NCI-H226 (cell line): ENCODE results near the gene COL7A1.
"Not testable (repeated sequence)": the region's sequence is repeated elsewhere in the genome, so short reads cannot be mapped to it uniquely, and the experiment has no call there.

Experiments used
- DNase-seq: peaks from one replicate; pipeline ENCODE4 v3.0.0-alpha.2; 2015

The COL7A1 gene

GRCh38 chr3:48560648-48561018 lies 34.5 kb downstream of the COL7A1 start:
- no peak for DNase-seq

GRCh38 chr3:48558493-48559134 lies 36.5 kb downstream of the COL7A1 start:
- DNase-seq: no peak

DNA sequence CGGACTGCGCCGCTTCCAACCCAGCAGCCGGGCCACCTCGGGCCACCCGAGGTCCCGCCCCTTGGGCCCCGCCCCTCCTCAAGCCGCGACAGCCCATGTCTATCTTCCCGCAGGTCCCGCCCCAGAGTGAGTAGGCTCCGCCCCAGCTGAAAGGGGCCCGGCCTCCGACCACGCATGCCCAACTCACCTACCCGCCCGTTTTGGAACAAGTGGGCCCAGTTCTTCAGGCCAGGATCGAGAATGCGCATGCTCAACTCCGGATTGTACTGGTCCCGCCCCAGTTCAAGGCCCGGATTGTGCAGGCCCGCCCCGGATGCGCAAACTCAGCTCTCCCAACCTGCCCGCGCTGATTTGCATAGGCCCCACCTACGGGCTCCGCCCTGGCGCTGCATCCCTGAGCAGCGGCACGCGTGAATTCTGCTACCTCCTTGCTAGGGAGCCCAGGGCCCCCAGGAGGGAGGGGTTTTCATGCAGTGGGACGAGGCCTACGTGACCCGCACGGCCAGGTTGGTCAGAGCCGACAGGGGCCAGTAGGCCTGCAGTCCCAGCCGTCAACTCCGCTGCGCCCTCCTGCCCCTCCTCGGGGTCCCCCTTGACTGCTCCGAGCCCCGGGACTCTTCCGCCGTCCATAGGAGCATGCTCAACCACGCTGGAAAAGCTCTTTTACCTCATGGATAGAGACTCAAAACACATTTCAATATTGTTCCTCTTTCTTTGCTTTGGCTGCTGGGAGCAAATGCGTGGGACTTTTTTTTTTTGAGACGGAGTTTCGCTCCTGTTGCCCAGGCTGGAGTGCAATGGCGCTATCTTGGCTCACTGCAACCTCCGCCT lies 38.1 kb downstream of the COL7A1 start, which contains the start of gene PFKFB4:
Gene PFKFB4, minus strand, starts transcription at position 8 of the 831 bp plus-strand sequence. CDS start 26 bp downstream, outside the sequence.
- peak; percentile 96 for DNase-seq

DNA sequence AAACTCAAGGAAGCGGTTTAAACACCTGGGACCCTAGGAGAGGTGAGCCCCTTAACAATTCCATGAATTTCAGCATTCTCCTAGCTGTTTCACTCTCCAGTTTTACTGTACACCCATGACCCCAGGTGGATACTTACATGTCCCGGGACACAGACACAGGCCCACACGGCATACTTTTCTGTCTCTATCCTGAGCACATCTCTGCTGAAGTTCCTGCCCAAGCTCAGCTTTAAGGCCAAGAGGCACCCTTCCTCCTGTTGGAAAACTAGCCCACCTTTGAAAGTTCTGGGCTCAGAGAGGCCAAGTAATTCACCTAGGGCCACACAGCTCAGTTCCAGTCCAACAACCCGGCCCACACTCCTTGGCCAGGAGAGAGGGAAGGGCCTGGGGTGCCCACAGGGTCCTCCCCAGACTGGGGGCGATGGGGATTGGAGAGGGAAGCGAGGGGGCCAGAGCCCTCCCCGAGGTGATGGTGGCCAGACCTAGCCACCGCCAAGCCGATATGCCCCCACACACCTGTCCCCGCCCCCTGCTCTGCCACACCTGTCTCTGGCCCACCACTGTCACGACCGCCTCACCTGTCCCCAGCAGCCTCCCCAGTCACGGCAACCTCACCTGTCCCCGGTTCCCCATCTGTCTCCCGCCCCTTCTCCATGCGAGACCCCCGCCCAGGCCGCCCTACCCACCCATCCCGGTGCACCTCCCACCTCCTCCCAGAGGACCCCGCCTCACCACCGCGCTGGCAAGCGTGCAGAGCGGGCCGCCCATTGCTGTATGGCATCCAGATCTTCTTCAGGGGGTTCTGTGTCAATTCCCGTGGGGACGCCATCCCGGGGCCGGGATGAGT lies 39.0 kb downstream of the COL7A1 start:
- DNase-seq: no peak

GRCh38 chr3:48555231-48555948 lies 39.7 kb downstream of the COL7A1 start:
- DNase-seq: no peak

- DNase-seq: no peak
Observed at GRCh38 chr3:48553886-48554845, 41.0 kb downstream of the COL7A1 start.

GRCh38 chr3:48553361-48553760 lies 41.8 kb downstream of the COL7A1 start:
- DNase-seq: no peak

- no peak for DNase-seq
Observed at GRCh38 chr3:48552111-48552951, 42.8 kb downstream of the COL7A1 start.

GRCh38 chr3:48551651-48552050 lies 43.5 kb downstream of the COL7A1 start:
- not testable (repeated sequence) for DNase-seq

GRCh38 chr3:48548729-48549705 lies 46.1 kb downstream of the COL7A1 start:
- DNase-seq: peak; percentile 53

DNA sequence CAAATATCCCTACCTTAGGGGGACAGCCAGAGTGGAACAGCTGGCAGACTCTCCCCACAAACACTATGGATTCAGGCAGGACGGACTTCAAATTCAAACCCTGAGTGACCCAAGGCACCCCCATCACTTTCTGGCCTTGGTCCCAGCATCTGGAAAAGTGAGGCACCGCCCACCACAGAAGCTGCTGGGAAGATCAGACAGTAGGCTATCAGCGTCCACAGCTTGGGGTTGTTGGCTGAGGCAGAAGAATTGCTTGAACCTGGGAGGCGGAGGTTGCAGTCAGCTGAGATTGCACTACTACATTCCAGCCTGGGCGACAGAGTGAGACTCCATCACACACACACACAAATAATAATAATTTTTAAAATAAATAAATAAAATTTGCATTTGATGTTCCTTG lies 47.0 kb downstream of the COL7A1 start:
- no peak for DNase-seq

DNA sequence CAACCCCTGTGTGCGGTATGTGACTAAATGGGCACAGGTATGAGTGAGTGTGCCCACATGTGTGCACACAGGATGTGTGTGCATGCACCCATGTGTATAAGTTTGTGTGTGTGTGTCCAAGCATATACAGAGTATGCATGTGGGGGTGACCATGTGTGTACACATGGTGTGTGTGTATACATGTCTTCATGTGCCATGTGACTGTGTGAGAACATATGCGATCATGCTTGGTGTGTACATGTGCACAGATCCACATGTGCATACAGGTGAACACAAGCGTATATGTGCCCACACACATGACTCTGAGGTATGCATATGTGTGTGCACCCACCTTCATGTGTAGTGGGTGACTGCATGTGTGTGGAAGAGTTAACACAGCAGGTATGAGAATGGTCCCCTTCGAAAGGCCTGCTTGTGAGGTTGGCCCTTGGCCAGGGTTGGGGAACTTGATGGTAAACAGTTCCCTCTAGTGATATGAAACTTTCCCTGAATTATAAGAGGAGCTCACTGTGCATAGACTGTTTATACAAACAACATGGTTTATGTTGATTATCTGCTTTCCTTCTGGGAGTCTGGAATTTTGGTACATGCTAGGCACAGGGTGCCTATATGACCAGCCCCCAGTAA lies 48.8 kb downstream of the COL7A1 start:
- no peak for DNase-seq

- no peak for DNase-seq
Observed at GRCh38 chr3:48544141-48544540, 51.0 kb downstream of the COL7A1 start.

DNA sequence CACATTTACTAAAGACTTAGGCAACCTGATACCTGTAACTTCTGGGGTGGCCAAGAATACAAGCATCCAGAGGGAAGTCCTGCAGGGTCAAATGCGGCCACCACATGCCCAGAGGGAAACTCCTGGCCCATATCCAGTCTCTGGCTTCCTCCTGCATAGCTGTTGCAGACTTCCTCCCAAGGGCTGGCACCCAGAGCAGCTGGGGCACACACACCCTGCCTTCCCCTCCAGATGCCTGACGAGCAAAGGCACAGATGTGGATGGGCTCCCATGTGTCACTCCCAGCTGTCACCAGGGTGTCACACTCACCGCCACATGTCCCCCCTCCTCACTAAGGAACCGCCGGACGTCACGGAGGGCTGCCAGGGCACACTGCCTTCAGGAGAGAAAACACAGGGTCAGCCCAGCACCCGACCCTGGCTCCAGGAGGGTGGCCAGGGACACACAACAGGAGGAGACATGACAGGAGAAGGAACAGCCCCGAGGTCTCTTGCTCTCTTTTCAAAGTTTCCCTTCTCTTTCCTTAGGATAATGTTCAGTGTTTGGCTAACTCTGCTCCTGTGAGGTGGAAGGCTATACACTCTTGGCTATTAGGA lies 51.8 kb downstream of the COL7A1 start:
- DNase-seq: no peak

DNA sequence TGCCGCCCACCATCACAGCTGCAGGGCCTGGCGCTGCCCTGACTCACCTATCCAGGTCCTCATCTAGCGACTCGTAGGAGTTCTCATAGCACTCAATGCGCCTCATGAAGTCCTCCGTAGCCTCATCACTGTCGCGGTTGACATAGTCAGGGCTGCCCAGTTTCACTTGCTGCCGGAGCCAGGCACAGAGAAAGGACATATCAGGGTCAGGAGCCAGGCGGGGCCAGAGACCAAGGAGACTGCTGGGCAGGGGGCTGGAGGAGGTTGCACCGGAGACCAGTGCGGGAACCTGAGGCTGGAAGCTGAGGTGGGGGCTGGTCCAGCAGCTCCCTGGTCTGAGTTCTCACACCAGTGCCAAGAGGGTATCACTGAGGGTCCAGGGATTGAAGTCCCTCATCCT lies 56.7 kb downstream of the COL7A1 start:
- DNase-seq: no peak

GRCh38 chr3:48536785-48537184 lies 58.3 kb downstream of the COL7A1 start:
- DNase-seq: no peak

- no peak for DNase-seq
Observed at GRCh38 chr3:48536116-48536515, 59.0 kb downstream of the COL7A1 start.

- DNase-seq: no peak
Observed at GRCh38 chr3:48535578-48535977, 59.6 kb downstream of the COL7A1 start.
